Measurements from ENCODE around the gene ZSWIM6.

DNA sequence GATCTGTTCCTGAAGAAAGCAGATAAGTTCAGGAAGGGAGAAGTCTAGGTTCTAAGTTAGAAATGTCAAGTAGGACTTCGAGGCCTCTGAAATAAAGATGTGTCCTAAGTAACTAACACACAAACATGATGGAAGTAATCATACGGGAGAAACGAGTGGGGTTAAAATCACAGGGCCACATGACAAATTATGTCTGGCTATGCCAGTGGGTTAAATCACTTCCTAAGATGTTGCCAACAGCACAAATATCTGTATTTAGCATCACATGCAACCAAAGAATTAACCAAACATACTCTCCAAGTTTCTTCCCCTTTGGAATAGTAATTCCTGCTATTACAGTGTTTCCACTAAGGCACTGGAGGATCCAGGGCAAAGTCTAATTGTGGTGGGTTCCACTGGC lies 13.7 kb upstream of the ZSWIM6 start:
- TF ChIP-seq CTCF (IDR thresholded peaks at IDR 0.05; ENCODE audit: insufficient read depth, low read length, poor library complexity, severe bottlenecking) (no peak), EZH2phosphoT487 (conservative IDR thresholded peaks at IDR 0.05; ENCODE audit: low read length) (no peak)
